Ureter (tissue), 1 donor: Measurements from ENCODE around the gene UBAP1L. TPM values are rescaled to one million over a fixed set of nuclear protein-coding genes. Genes with fewer than 3 reads are reported as not detected.
"Not testable (repeated sequence)": the region's sequence is repeated elsewhere in the genome, so short reads cannot be mapped to it uniquely, and the experiment has no call there.

Experiments
- DNase-seq: peaks from one replicate; pipeline ENCODE4 v3.0.0-alpha.2; 2020; ENCODE audit warnings: low spot score
- total RNA-seq: library from RNA; stranded (reverse); gene quantifications from one replicate; pipeline ENCODE4 v1.2.4, GENCODE V29; 2023
- donor health status: DM: yes; HTN: yes; CAD: no.

Gene UBAP1L
- total RNA-seq, 1 donor from 2014 or later, result 9.4 TPM

- no peak for DNase-seq
These were observed 30.3 kb downstream of the UBAP1L start for GRCh38 chr15:65084500-65085206.

- no peak for DNase-seq
These were observed 31.7 kb downstream of the UBAP1L start for GRCh38 chr15:65083262-65083701.

GRCh38 chr15:65082303-65082953 lies 32.6 kb downstream of the UBAP1L start:
- DNase-seq, result no peak

GRCh38 chr15:65081758-65082157 lies 33.2 kb downstream of the UBAP1L start:
- DNase-seq, result no peak

GRCh38 chr15:65081270-65081669 lies 33.7 kb downstream of the UBAP1L start:
- no peak for DNase-seq

GRCh38 chr15:65079580-65079979 lies 35.4 kb downstream of the UBAP1L start:
- no peak for DNase-seq

- DNase-seq, result peak; percentile 69
These were observed 37.0 kb downstream of the UBAP1L start for GRCh38 chr15:65077981-65078352.

GRCh38 chr15:65077291-65077980 lies 37.6 kb downstream of the UBAP1L start:
- DNase-seq, result no peak

- DNase-seq, result no peak
These were observed 38.3 kb downstream of the UBAP1L start, which contains the start of gene KBTBD13 for GRCh38 chr15:65076486-65077290. TSS of gene KBTBD13 (plus strand) at chr15:65076746. CDS start at chr15:65076816, 70 bp downstream.

GRCh38 chr15:65075607-65076395 lies 39.2 kb downstream of the UBAP1L start:
- DNase-seq, result not testable (repeated sequence)

- DNase-seq, result not testable (repeated sequence)
These were observed 40.1 kb downstream of the UBAP1L start for GRCh38 chr15:65074946-65075345.

GRCh38 chr15:65072617-65073016 lies 42.4 kb downstream of the UBAP1L start:
- DNase-seq, result no peak

GRCh38 chr15:65072027-65072426 lies 43.0 kb downstream of the UBAP1L start:
- no peak for DNase-seq

GRCh38 chr15:65071381-65071811 lies 43.6 kb downstream of the UBAP1L start:
- no peak for DNase-seq

GRCh38 chr15:65069779-65070546 lies 45.0 kb downstream of the UBAP1L start:
- no peak for DNase-seq

- DNase-seq, result no peak
These were observed 45.8 kb downstream of the UBAP1L start for GRCh38 chr15:65069179-65069578.

GRCh38 chr15:65068403-65068788 lies 46.6 kb downstream of the UBAP1L start:
- no peak for DNase-seq

- DNase-seq, result no peak
These were observed 47.2 kb downstream of the UBAP1L start, which contains the start of gene RASL12 for GRCh38 chr15:65067645-65068402. TSS of gene RASL12 (minus strand) at chr15:65067991. CDS start at chr15:65067835, 156 bp downstream.

GRCh38 chr15:65067317-65067644 lies 47.7 kb downstream of the UBAP1L start:
- no peak for DNase-seq
